Uterus (tissue), 2 donors: ENCODE results near the gene FRK.

Experiments
- CTCF ChIP-seq, 4 experiments: fragments of 200-600 bp in 2 of 4; fragments of 450-650 bp in 2 of 4; sonication (generic) in 2 of 4; IDR thresholded peaks; one replicate each; pipeline ENCODE4 v1.5.1; 2016 to 2019; ENCODE audit warnings: antibody characterized with exemption in 4 of 4, mild to moderate bottlenecking in 2 of 4, moderate library complexity in 1 of 4
- POLR2A ChIP-seq, 2 donors: fragments of 450-650 bp; IDR thresholded peaks; one replicate each; pipeline ENCODE4 v1.6.1; 2016; ENCODE audit warnings: antibody characterized with exemption in 2 of 2, mild to moderate bottlenecking in 1 of 2, moderate library complexity in 1 of 2

- no peak for TF ChIP-seq CTCF (IDR thresholded peaks at IDR 0.05)
- no peak for TF ChIP-seq POLR2A (IDR thresholded peaks at IDR 0.05)
These were observed 45.5 kb upstream of the FRK start for GRCh38 chr6:116106146-116106545.
